ENCODE results near the gene ZNF609.

GRCh38 chr15:64678126-64678819, 217.9 kb downstream of the ZNF609 start:
- TF ChIP-seq SUZ12 (IDR thresholded peaks at IDR 0.05; ENCODE audit: extremely low read depth, insufficient read depth, insufficient read length) (no peak), YY1 (IDR thresholded peaks at IDR 0.05; ENCODE audit: insufficient read depth, insufficient read length) (no peak), ZNF274 (IDR thresholded peaks at IDR 0.05; ENCODE audit: low read depth, low read length) (no peak)
